GM23248 (cell line): ENCODE data around the gene IBA57. TPM values are rescaled to one million over a fixed set of nuclear protein-coding genes. Genes with fewer than 3 reads are reported as not detected.

Experiments
- DNase-seq: peaks from one replicate; pipeline ENCODE4 v3.0.0-alpha.2; 2015
- H2AFZ ChIP-seq: fragments of 200-600 bp; sonication (generic); 2 replicates; pipeline ENCODE4 v1.6.1; 2016; ENCODE audit warnings: antibody characterized with exemption
- H3F3A ChIP-seq: fragments of 200-600 bp; sonication (generic); 2 replicates; pipeline ENCODE4 v1.6.1; 2016; ENCODE audit warnings: mild to moderate bottlenecking, antibody characterized with exemption, mixed run types; ENCODE audit not compliant: insufficient read depth
- H3K27ac ChIP-seq: fragments of 200-600 bp; sonication (generic); 2 replicates; pipeline ENCODE4 v1.5.1; 2016; ENCODE audit warnings: mild to moderate bottlenecking
- H3K27me3 ChIP-seq: fragments of 200-600 bp; sonication (generic); replicated peaks from 2 replicates; pipeline ENCODE4 v1.6.1; 2016; ENCODE audit warnings: mild to moderate bottlenecking; ENCODE audit not compliant: insufficient read depth
- H3K36me3 ChIP-seq: fragments of 200-600 bp; sonication (generic); 2 replicates; pipeline ENCODE4 v1.6.1; 2016; ENCODE audit warnings: low read depth, mild to moderate bottlenecking
- H3K4me1 ChIP-seq: fragments of 200-600 bp; sonication (generic); 2 replicates; pipeline ENCODE4 v1.6.1; 2016; ENCODE audit warnings: mild to moderate bottlenecking; ENCODE audit not compliant: insufficient read depth
- H3K4me2 ChIP-seq: fragments of 200-600 bp; sonication (generic); one replicate; pipeline ENCODE4 v1.6.1; 2016; ENCODE audit warnings: mild to moderate bottlenecking; ENCODE audit not compliant: unreplicated experiment
- H3K4me3 ChIP-seq: fragments of 200-600 bp; sonication (generic); 2 replicates; pipeline ENCODE4 v1.5.1; 2016; ENCODE audit warnings: mild to moderate bottlenecking
- H3K79me2 ChIP-seq: fragments of 200-600 bp; sonication (generic); 2 replicates; pipeline ENCODE4 v1.6.1; 2016; ENCODE audit warnings: mild to moderate bottlenecking; ENCODE audit not compliant: insufficient read depth
- H3K9ac ChIP-seq: fragments of 200-600 bp; sonication (generic); 2 replicates; pipeline ENCODE4 v1.6.1; 2016; ENCODE audit warnings: mild to moderate bottlenecking
- H3K9me2 ChIP-seq: fragments of 200-600 bp; sonication (generic); 2 replicates; pipeline ENCODE4 v1.6.1; 2016; ENCODE audit warnings: mixed run types, mild to moderate bottlenecking, moderate library complexity; ENCODE audit not compliant: insufficient read depth
- H3K9me3 ChIP-seq: fragments of 200-600 bp; sonication (generic); one replicate; pipeline ENCODE4 v1.6.1; 2017; ENCODE audit warnings: low read depth
- H4K20me1 ChIP-seq: fragments of 200-600 bp; sonication (generic); 2 replicates; pipeline ENCODE4 v1.6.0; 2016; ENCODE audit not compliant: insufficient read depth
- EZH2 ChIP-seq: fragments of 200-600 bp; sonication (generic); IDR thresholded peaks from 2 replicates; pipeline ENCODE4 v1.6.1; 2018; ENCODE audit warnings: antibody characterized with exemption, mild to moderate bottlenecking; ENCODE audit not compliant: insufficient read depth, poor library complexity, severe bottlenecking
- EZH2phosphoT487 ChIP-seq: fragments of 200-600 bp; sonication (generic); IDR thresholded peaks from 2 replicates; pipeline ENCODE4 v1.6.1; 2018; ENCODE audit warnings: antibody characterized with exemption, moderate library complexity, mild to moderate bottlenecking, low read depth; ENCODE audit not compliant: insufficient read depth
- whole genome bisulfite sequencing, 2 experiments: methylation state at CpG; one replicate each; pipeline ENCODE4 v1.1.6; 2015 to 2017; ENCODE audit warnings: low lambda C conversion rate in 2 of 2, low coverage in 1 of 2; ENCODE audit errors: missing lambda C conversion rate in 2 of 2; 5-methylcytosine and 5-hydroxymethylcytosine counted together
- in situ Hi-C: fragments of 300-500 bp; cut with MboI; formaldehyde crosslinking; loops from 2 replicates; pipeline ENCODE4 v1.15.0; 2020
- polyA plus RNA-seq: library from polyadenylated mRNA; unstranded; fragments of >200 nt; fragmentation: Nextera tagmentation; extraction: Ambion mirVana; gene quantifications from 2 replicates; pipeline ENCODE4 v1.2.1, GENCODE V29; 2016
- total RNA-seq: library from RNA; depleted of rRNA; stranded (reverse); fragments of >200 nt; shearing (Covaris generic); gene quantifications from 2 replicates; pipeline ENCODE4 v1.2.3, GENCODE V29; 2014

IBA57 gene
- total and polyA plus RNA-seq, 2 experiments from 2014 or later = 2.0 to 2.9 TPM

DNA sequence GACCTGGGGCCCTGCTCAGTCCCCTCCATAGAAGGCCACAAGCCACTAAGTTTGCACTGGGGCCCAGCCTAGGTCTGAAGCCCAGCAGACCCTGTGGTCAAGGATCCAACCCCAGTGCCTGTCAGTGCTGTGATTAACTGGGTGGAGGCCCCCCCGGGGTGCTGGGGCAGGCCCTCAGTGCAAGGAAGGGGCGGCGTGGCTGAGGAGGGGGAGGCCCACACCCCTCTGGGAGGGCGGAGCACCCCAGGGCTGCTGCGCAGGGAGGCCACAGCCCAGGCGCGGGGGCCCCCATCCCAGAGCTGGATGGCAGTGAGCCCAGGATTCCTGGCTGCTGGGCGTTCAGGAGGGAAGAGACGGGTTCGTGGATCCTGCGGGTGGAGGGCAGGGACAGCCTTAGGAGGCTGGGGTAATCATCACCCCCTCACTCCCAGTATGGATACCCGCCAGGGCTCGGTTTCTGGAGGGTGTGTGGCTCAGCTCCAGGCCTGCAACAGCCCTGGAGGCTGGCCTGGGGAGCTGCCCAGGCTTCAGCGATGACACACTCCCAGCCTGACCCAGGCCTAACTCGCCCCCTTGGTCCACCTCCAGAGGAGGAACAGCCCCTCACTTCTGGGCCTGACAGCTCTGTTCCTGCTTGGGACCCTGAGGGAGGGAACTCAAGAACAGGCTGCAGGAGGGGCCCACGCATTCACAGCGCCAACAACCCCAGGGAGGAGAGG is 15.0 kb upstream of the IBA57 start:
- Histone ChIP-seq H3K9ac (peak overlapping the region; percentile 38; the same call in 1 of the 2 replicates), H3K36me3 (no peaks in the 10 kb centered on the region), H3K27me3 (no peaks in the 10 kb centered on the region), H3F3A (no peaks in the 10 kb centered on the region; the same call in 1 of the 2 replicates), H3K4me1 (peaks cover 23% of the 10 kb centered on the region), H4K20me1 (no peaks in the 10 kb centered on the region), H3K4me2 (peak overlapping the region; percentile 14), H3K4me3 (no peak overlapping the region), H2AFZ (no peak overlapping the region), H3K79me2 (peaks cover 45% of the 10 kb centered on the region), H3K27ac (peak overlapping the region; percentile 46), H3K9me2 (no peaks in the 10 kb centered on the region), H3K9me3 (no peaks in the 10 kb centered on the region)
- in situ Hi-C loops = no loop called here
- 15 to 20% methylated on average over 13 to 16 of the region's 17 CpGs for WGBS, 2 experiments
- TF ChIP-seq EZH2phosphoT487 (no peak), EZH2 (no peak)
- DNase-seq = peak; percentile 90

DNA sequence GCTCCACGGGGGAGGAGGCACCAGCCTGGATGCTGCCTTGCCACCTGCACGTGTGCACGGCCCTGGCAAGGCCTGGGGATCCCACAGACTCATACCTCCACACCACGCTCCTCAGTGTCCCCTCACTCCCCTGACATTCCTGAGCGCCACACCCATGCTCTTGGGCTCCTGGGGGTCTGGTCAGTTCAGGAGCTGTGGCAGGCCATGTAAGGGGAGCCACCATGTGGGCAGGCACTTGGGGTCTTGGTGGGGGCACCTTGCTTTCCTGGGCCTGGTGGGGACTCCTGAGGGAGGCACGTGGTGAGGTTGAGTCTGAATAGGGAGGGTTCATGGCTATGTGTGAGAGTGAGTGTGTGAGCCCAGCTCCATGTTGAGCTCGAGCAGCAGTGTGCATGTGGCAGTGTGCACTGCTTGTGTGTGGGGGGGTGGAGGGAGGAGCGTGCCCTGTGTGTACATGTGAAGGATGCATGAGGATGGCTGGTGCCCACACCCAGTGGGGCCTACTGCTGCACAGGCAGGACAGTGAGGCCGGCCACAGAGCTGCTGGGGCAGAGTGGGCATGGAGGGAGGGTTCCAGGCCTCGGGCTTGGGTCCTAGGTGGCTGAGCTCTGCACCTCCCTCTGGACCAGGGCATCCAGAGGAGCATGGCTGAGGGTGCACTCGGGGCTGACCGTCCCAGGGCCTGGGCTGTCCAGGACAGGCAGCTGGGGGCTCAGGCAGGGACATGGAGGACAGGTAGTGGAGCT is 14.3 kb upstream of the IBA57 start:
- Histone ChIP-seq H3F3A (no peaks in the 10 kb centered on the region; the same call in 1 of the 2 replicates), H3K36me3 (no peaks in the 10 kb centered on the region), H3K4me1 (peaks cover 23% of the 10 kb centered on the region), H3K9me2 (no peaks in the 10 kb centered on the region), H3K27ac (peak overlapping the region; percentile 46), H3K4me2 (no peak overlapping the region), H3K4me3 (no peak overlapping the region), H3K9me3 (no peaks in the 10 kb centered on the region), H3K9ac (peak overlapping the region; percentile 30; the same call in 1 of the 2 replicates), H4K20me1 (no peaks in the 10 kb centered on the region), H2AFZ (no peak overlapping the region), H3K27me3 (no peaks in the 10 kb centered on the region), H3K79me2 (peaks cover 38% of the 10 kb centered on the region)
- DNase-seq = no peak
- in situ Hi-C loops = no loop called here
- WGBS, 2 experiments = 53 to 66% methylated on average over 11 to 12 of the region's 12 CpGs
- TF ChIP-seq EZH2phosphoT487 (no peak), EZH2 (no peak)

DNA sequence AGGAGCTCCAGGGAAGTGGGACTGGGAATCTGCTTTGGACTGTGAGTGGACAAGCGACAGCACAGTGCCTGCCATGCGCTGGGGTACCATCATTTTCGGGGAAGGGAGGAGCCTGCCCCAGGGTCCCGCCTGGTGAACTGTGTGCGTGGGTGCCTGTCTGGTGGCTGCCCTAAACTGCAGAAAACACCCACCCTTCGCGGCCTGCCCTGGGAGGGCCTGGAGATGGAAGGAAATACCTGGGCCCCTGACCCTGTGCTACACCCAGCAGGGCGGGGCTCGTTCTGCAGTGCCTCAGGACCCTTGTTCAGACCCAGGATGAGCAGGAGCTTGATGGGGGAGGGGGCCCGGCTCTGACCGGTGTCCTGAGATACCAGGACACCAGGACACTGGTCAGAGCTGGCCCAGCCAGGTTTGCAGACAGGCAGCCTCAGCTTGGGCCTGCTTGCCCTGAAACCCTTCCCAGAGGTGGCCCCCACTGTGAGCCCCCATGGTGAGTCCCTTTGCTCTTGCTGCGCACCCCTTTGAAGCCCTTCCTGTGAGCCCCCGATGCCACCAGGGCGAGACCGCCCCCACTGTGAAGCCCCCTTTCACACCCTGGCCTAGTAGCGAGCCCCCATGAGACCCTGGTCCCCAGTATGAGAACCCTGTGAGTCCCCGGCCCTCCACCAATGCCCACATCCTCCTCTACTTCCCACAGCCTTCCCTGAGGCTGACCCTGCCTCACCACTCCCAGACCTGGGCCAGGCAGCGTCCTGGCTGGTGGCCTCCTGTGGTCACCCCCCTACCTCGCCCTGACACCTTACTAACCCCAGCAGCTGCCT is 13.3 kb upstream of the IBA57 start:
- Histone ChIP-seq H3K4me3 (no peak overlapping the region), H3K27ac (no peak overlapping the region), H3K36me3 (no peaks in the 10 kb centered on the region), H3K4me2 (no peak overlapping the region), H4K20me1 (no peaks in the 10 kb centered on the region), H3K27me3 (no peaks in the 10 kb centered on the region), H3F3A (no peaks in the 10 kb centered on the region; the same call in 1 of the 2 replicates), H3K9me3 (no peaks in the 10 kb centered on the region), H3K9ac (no peak overlapping the region), H3K4me1 (peaks cover 23% of the 10 kb centered on the region), H3K9me2 (no peaks in the 10 kb centered on the region), H3K79me2 (peaks cover 29% of the 10 kb centered on the region), H2AFZ (no peak overlapping the region)
- 89% methylated on average over 16 to 18 of the region's 19 CpGs for WGBS, 2 experiments
- no peak for DNase-seq
- in situ Hi-C loops = no loop called here
- TF ChIP-seq EZH2 (no peak), EZH2phosphoT487 (no peak)

DNA sequence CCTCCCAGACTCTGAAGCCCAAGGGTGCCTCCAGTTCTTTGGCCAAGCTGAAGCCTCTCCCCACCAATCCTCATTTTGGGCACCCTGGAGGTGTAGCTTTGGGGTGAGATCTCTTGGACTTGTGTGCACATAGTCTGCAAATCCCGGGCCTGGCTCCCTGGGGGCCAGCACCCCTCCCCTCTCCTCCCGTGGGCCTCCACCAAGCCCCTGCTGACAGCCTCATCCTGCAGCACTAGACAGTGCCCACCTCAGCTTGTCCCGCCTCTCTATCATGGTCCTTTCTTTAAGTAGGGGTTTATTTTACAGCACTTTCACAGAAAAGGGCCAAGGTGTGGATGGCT is 12.7 kb upstream of the IBA57 start:
- Histone ChIP-seq H3K9ac (no peak overlapping the region), H3K9me2 (no peaks in the 10 kb centered on the region), H3K79me2 (peaks cover 23% of the 10 kb centered on the region), H3K9me3 (no peaks in the 10 kb centered on the region), H2AFZ (no peak overlapping the region), H3K4me1 (peaks cover 23% of the 10 kb centered on the region), H3K27ac (no peak overlapping the region), H3K36me3 (no peaks in the 10 kb centered on the region), H3K4me3 (no peak overlapping the region), H4K20me1 (no peaks in the 10 kb centered on the region), H3K27me3 (no peaks in the 10 kb centered on the region), H3K4me2 (no peak overlapping the region), H3F3A (no peaks in the 10 kb centered on the region; the same call in 1 of the 2 replicates)
- no peak for DNase-seq
- in situ Hi-C loops = no loop called here
- WGBS, 2 experiments = 82 to 89% methylated on average over 3 of the region's 3 CpGs
- no peak for TF ChIP-seq EZH2
- TF ChIP-seq EZH2phosphoT487 = no peak
